Urinary bladder (tissue), 4 donors: ENCODE results near the gene AMFR. TPM values are rescaled to one million over a fixed set of nuclear protein-coding genes. Genes with fewer than 3 reads are reported as not detected.

Experiments used
- DNase-seq: peaks from one replicate; pipeline ENCODE4 v3.0.0-alpha.2; 2015; ENCODE audit errors: extremely low spot score
- H3K27ac ChIP-seq: one replicate; pipeline ENCODE4 v1.5.1; 2013; ENCODE audit warnings: low read depth, mild to moderate bottlenecking, moderate library complexity
- H3K36me3 ChIP-seq: one replicate; pipeline ENCODE4 v1.6.1; 2013; ENCODE audit warnings: mild to moderate bottlenecking, moderate library complexity; ENCODE audit not compliant: insufficient read depth
- H3K4me1 ChIP-seq: one replicate; pipeline ENCODE4 v1.6.1; 2013; ENCODE audit warnings: mild to moderate bottlenecking, moderate library complexity; ENCODE audit not compliant: insufficient read depth
- H3K4me3 ChIP-seq: one replicate; pipeline ENCODE4 v1.5.1; 2013; ENCODE audit warnings: low read depth, low read length
- WGBS: extraction: QIAGEN DNeasy Blood & Tissue Kit; methylation state at CpG from one replicate; pipeline ENCODE4 v1.1.7; 2013; 5-methylcytosine and 5-hydroxymethylcytosine counted together
- polyA plus RNA-seq: library from polyadenylated mRNA; stranded (reverse); fragments of 200-250 nt; gene quantifications from one replicate; pipeline ENCODE4 v1.2.3, GENCODE V29; 2013
- total RNA-seq: library from RNA; depleted of rRNA; stranded (reverse); fragments of >200 nt; gene quantifications from one replicate; pipeline ENCODE4 v1.2.3, GENCODE V29; 2014
- donor health status: healthy with polysubstance abuse.
- donor health status: healthy.

The AMFR gene
- total and polyA plus RNA-seq, 2 donors = 82.6 to 120 TPM

GRCh38 chr16:56340864-56341365 lies 84.4 kb downstream of the AMFR start:
- H3K36me3 ChIP-seq = no peaks in the 10 kb centered on the region
- no peak overlapping the region for H3K4me3 ChIP-seq
- WGBS = 81% methylated on average over 17 of the region's 17 CpGs
- H3K27ac ChIP-seq = no peak overlapping the region
- DNase-seq = no peak
- H3K4me1 ChIP-seq = no peaks in the 10 kb centered on the region

DNA sequence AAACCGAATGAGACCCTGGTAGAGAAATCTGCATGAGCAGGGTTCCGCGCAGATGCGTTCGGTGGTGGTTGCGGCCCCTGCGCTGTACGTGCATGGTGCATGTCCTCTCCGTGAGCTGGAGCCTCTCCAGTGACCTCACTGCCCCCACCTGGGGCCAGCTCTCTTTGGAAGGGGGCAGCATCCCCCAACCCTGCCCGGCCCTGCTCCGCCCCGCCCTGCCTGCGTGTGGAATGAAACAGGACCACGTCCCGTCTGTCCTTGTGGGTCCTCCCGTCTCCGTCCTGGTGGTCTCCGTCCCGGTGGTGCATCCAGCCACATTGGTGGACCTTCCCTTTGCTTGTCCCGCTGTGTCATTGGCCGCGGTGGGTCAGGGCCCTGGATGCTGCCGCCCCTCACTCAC lies 84.9 kb downstream of the AMFR start:
- H3K4me1 ChIP-seq = no peaks in the 10 kb centered on the region
- DNase-seq = no peak
- no peak overlapping the region for H3K27ac ChIP-seq
- no peak overlapping the region for H3K4me3 ChIP-seq
- 93% methylated on average over 23 of the region's 23 CpGs for WGBS
- no peaks in the 10 kb centered on the region for H3K36me3 ChIP-seq

GRCh38 chr16:56339431-56340195 lies 85.7 kb downstream of the AMFR start:
- no peaks in the 10 kb centered on the region for H3K36me3 ChIP-seq
- WGBS = 96% methylated on average over 17 of the region's 17 CpGs

GRCh38 chr16:56338566-56339318 lies 86.6 kb downstream of the AMFR start:
- no peak overlapping the region for H3K27ac ChIP-seq
- no peaks in the 10 kb centered on the region for H3K36me3 ChIP-seq
- no peaks in the 10 kb centered on the region for H3K4me1 ChIP-seq
- WGBS = 92% methylated on average over 17 of the region's 17 CpGs
- DNase-seq = no peak
- no peak overlapping the region for H3K4me3 ChIP-seq

More at GRCh38 chr16:56339431-56340195, 85.7 kb downstream of the AMFR start:
- H3K4me3 ChIP-seq = no peak overlapping the region
- no peaks in the 10 kb centered on the region for H3K4me1 ChIP-seq
- no peak overlapping the region for H3K27ac ChIP-seq
- DNase-seq = no peak

GRCh38 chr16:56337858-56338325 lies 87.5 kb downstream of the AMFR start:
- WGBS = 88% methylated on average over 11 of the region's 11 CpGs
- Histone ChIP-seq H3K27ac (no peak overlapping the region), H3K36me3 (no peaks in the 10 kb centered on the region), H3K4me3 (no peak overlapping the region), H3K4me1 (no peaks in the 10 kb centered on the region)
- DNase-seq = no peak

DNA sequence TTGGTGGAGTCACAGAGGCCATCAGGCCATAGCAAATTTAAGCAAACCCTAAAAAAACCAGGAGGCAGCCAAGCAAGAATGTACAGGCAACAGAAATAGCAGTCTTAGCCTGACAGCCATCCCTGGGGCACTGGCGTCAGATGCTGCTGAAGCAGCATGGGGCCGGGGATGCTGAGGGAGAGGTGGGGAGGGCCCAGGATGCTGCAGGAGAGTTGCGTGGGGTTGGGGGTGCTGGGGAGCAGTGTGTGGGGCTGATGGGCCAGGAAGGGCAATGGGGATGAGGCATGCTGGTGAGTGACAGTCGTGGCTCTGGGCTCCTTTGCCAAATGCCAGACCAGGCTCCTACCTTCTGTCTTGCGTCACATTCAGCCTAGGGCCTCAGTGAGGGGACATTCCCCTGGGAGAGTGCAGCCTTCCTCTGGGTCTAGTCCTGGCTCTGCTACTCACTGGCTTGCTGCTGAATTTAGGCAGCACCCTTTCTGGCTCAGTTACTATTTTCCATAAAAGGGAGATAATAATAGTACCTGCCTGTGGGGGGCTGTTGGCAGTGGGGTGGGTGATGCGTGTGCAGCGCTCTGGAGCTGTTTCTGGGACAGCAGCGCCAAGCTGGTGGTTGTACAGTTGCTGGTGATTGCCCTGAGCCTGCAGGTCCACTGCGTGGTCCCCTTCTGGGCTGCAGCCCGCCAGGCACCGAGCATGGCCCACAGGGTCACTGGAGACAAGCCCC lies 88.1 kb downstream of the AMFR start:
- Histone ChIP-seq H3K4me1 (no peaks in the 10 kb centered on the region), H3K27ac (no peak overlapping the region), H3K4me3 (no peak overlapping the region), H3K36me3 (no peaks in the 10 kb centered on the region)
- DNase-seq = no peak
- whole genome bisulfite sequencing = 89% methylated on average over 11 of the region's 11 CpGs

- no peak for DNase-seq
- 91% methylated on average over 21 of the region's 21 CpGs for WGBS
- no peaks in the 10 kb centered on the region for H3K4me1 ChIP-seq
- no peaks in the 10 kb centered on the region for H3K36me3 ChIP-seq
- no peak overlapping the region for H3K4me3 ChIP-seq
- no peak overlapping the region for H3K27ac ChIP-seq
Measured at GRCh38 chr16:56336711-56337110, 88.6 kb downstream of the AMFR start.

DNA sequence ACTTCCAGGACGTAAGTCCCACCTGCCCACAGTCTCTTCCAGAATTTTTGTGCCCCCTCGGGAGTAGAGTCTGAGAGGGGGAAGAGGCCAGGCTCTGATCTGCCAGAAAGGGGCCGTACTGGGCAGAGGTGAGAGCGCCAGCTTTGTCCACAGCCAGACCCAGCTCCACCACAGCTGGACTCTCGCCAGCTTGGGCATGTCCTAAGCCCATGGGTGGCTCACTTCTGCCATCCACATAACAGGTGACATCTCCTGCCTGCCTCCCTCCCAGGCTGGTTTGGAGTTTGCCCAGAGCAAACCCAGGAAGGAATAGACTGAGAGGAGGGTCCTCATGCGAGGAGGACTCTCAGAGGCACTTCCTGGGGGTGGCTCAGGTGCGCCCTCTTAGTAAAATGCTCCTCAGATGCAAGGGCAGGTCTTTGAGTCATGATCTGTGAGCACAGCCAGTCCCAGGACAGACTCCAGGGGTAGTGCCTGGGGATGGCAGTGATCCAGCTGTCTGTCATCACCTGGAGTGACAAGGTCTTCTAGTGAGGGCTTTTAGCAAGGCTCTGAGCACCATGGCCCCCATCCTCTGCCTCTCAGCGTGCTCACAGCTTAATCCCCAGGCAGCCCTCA lies 89.2 kb downstream of the AMFR start:
- H3K36me3 ChIP-seq = no peaks in the 10 kb centered on the region
- no peaks in the 10 kb centered on the region for H3K4me1 ChIP-seq
- no peak for DNase-seq
- no peak overlapping the region for H3K27ac ChIP-seq
- no peak overlapping the region for H3K4me3 ChIP-seq
- 85% methylated on average over 8 of the region's 8 CpGs for WGBS

GRCh38 chr16:56334761-56335160 lies 90.6 kb downstream of the AMFR start:
- no peak for DNase-seq
- no peaks in the 10 kb centered on the region for H3K36me3 ChIP-seq
- no peak overlapping the region for H3K27ac ChIP-seq
- H3K4me3 ChIP-seq = no peak overlapping the region
- 95% methylated on average over 9 of the region's 9 CpGs for WGBS
- no peaks in the 10 kb centered on the region for H3K4me1 ChIP-seq

GRCh38 chr16:56332464-56333079 lies 92.8 kb downstream of the AMFR start:
- 60% methylated on average over 16 of the region's 16 CpGs for WGBS
- Histone ChIP-seq H3K27ac (no peak overlapping the region), H3K4me3 (no peak overlapping the region), H3K4me1 (no peaks in the 10 kb centered on the region), H3K36me3 (no peaks in the 10 kb centered on the region)
- no peak for DNase-seq

GRCh38 chr16:56331915-56332314 lies 93.4 kb downstream of the AMFR start:
- no peaks in the 10 kb centered on the region for H3K4me1 ChIP-seq
- H3K36me3 ChIP-seq = no peaks in the 10 kb centered on the region
- H3K4me3 ChIP-seq = no peak overlapping the region
- 79% methylated on average over 8 of the region's 8 CpGs for WGBS
- DNase-seq = no peak
- H3K27ac ChIP-seq = no peak overlapping the region

GRCh38 chr16:56331399-56331798 lies 93.9 kb downstream of the AMFR start:
- Histone ChIP-seq H3K4me1 (no peaks in the 10 kb centered on the region), H3K36me3 (no peaks in the 10 kb centered on the region), H3K4me3 (no peak overlapping the region), H3K27ac (no peak overlapping the region)
- no peak for DNase-seq
- WGBS = 85% methylated on average over 11 of the region's 11 CpGs

DNA sequence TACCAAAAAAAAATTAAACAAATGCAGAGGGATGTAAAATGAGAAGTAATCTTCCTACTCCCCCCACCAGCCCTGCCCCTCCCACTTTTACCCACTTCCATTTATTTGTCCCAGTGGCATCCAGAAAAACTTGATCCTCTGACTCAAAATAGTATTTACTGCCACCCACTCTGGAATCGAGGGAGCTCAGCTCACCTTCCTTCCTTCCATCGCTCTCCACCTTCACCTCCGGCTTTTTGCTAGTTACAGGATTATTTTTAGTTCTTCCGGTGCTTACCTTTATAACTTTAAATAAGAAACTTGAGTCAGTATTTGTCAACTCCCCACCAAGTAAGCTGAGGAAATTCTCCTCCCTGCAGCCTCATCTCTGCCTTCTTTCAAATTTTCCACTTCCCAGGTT lies 94.9 kb downstream of the AMFR start:
- H3K27ac ChIP-seq = no peak overlapping the region
- no peaks in the 10 kb centered on the region for H3K4me1 ChIP-seq
- 80% methylated on average over 4 of the region's 4 CpGs for WGBS
- no peak for DNase-seq
- no peak overlapping the region for H3K4me3 ChIP-seq
- no peaks in the 10 kb centered on the region for H3K36me3 ChIP-seq
